ENCODE results near the gene ZNF32.

GRCh38 chr10:43686414-43686813 lies 37.7 kb upstream of the ZNF32 start:
- TF ChIP-seq CTCF (conservative IDR thresholded peaks at IDR 0.05; ENCODE audit: low read depth, low read length) (no peak), EZH2phosphoT487 (IDR thresholded peaks at IDR 0.05; ENCODE audit: borderline replicate concordance, low read length) (no peak), EZH2 (IDR thresholded peaks at IDR 0.05; ENCODE audit: low read length, unreplicated experiment) (no peak)
